Ishikawa (cell line): ENCODE results near the gene REXO4.

Experiments
- CEBPB ChIP-seq: IDR thresholded peaks from 2 replicates; pipeline ENCODE4 v1.6.1; 2012
- CREB1 ChIP-seq: IDR thresholded peaks from 2 replicates; pipeline ENCODE4 v1.6.1; 2012; ENCODE audit warnings: low read depth
- EGR1 ChIP-seq: IDR thresholded peaks from 2 replicates; pipeline ENCODE4 v1.6.1; 2012
- EP300 ChIP-seq: IDR thresholded peaks from 2 replicates; pipeline ENCODE4 v1.6.1; 2012; ENCODE audit warnings: borderline replicate concordance
- FOXM1 ChIP-seq: IDR thresholded peaks from 2 replicates; pipeline ENCODE4 v1.6.1; 2012; ENCODE audit warnings: low read depth, borderline replicate concordance
- NFIC ChIP-seq: IDR thresholded peaks from 2 replicates; pipeline ENCODE4 v1.6.1; 2012
- RAD21 ChIP-seq: IDR thresholded peaks from 2 replicates; pipeline ENCODE4 v1.6.1; 2012; ENCODE audit warnings: low read depth
- TAF1 ChIP-seq: IDR thresholded peaks from 2 replicates; pipeline ENCODE4 v1.6.1; 2012; ENCODE audit warnings: low read depth, mild to moderate bottlenecking
- TCF12 ChIP-seq: IDR thresholded peaks from 2 replicates; pipeline ENCODE4 v1.6.1; 2012; ENCODE audit warnings: low read depth
- TEAD4 ChIP-seq: IDR thresholded peaks from 2 replicates; pipeline ENCODE4 v1.6.1; 2012
- YY1 ChIP-seq: IDR thresholded peaks from 2 replicates; pipeline ENCODE4 v1.6.1; 2012; ENCODE audit warnings: low read depth
- ZBTB7A ChIP-seq: IDR thresholded peaks from 2 replicates; pipeline ENCODE4 v1.6.1; 2012; ENCODE audit warnings: low read depth
- TF ChIP-seq, protein P1 (sequence below): IDR thresholded peaks from 2 replicates; pipeline ENCODE4 v1.6.1; 2012
- TF ChIP-seq, protein P2 (sequence below): IDR thresholded peaks from 2 replicates; pipeline ENCODE4 v1.6.1; 2012
- TF ChIP-seq, protein P3 (sequence below): IDR thresholded peaks from 2 replicates; pipeline ENCODE4 v1.6.1; 2012; ENCODE audit warnings: low read depth, mild to moderate bottlenecking

Gene REXO4

DNA sequence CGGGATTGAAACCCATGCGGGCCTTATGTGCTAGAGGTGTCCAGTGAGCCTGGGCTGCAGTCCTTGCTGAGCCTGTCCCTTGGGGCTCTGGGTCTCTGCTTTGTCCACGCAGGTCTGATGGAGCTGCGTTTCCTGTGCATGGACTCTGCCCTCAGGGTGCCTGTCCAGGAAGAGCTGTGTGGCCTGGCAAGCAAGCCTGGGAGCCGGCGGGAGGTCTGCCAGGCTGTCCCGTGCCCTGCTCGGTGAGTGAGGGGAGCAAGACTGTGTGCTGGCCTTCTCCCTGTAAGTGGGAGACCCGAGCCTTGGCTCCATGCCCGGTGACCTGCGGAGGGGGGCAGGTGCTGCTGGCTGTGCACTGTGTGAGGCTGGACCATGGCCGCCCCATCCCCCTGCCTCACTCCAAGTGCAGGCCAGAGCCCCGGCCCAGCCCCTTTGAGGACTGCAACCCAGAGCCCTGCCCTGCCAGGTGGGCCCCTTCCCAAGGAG is 30.7 kb upstream of the REXO4 start:
- TF ChIP-seq TCF12 (no peak), TEAD4 (no peak), EP300 (no peak), CEBPB (no peak), YY1 (no peak), FOXM1 (no peak), TAF1 (no peak), CREB1 (no peak), RAD21 (no peak), NFIC (no peak), EGR1 (no peak), ZBTB7A (no peak)
- TF ChIP-seq, protein P1, sequence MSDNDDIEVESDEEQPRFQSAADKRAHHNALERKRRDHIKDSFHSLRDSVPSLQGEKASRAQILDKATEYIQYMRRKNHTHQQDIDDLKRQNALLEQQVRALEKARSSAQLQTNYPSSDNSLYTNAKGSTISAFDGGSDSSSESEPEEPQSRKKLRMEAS, result no peak
- TF ChIP-seq, protein P2, sequence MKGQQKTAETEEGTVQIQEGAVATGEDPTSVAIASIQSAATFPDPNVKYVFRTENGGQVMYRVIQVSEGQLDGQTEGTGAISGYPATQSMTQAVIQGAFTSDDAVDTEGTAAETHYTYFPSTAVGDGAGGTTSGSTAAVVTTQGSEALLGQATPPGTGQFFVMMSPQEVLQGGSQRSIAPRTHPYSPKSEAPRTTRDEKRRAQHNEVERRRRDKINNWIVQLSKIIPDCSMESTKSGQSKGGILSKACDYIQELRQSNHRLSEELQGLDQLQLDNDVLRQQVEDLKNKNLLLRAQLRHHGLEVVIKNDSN, result no peak
- TF ChIP-seq, protein P3, sequence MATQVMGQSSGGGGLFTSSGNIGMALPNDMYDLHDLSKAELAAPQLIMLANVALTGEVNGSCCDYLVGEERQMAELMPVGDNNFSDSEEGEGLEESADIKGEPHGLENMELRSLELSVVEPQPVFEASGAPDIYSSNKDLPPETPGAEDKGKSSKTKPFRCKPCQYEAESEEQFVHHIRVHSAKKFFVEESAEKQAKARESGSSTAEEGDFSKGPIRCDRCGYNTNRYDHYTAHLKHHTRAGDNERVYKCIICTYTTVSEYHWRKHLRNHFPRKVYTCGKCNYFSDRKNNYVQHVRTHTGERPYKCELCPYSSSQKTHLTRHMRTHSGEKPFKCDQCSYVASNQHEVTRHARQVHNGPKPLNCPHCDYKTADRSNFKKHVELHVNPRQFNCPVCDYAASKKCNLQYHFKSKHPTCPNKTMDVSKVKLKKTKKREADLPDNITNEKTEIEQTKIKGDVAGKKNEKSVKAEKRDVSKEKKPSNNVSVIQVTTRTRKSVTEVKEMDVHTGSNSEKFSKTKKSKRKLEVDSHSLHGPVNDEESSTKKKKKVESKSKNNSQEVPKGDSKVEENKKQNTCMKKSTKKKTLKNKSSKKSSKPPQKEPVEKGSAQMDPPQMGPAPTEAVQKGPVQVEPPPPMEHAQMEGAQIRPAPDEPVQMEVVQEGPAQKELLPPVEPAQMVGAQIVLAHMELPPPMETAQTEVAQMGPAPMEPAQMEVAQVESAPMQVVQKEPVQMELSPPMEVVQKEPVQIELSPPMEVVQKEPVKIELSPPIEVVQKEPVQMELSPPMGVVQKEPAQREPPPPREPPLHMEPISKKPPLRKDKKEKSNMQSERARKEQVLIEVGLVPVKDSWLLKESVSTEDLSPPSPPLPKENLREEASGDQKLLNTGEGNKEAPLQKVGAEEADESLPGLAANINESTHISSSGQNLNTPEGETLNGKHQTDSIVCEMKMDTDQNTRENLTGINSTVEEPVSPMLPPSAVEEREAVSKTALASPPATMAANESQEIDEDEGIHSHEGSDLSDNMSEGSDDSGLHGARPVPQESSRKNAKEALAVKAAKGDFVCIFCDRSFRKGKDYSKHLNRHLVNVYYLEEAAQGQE, result no peak

DNA sequence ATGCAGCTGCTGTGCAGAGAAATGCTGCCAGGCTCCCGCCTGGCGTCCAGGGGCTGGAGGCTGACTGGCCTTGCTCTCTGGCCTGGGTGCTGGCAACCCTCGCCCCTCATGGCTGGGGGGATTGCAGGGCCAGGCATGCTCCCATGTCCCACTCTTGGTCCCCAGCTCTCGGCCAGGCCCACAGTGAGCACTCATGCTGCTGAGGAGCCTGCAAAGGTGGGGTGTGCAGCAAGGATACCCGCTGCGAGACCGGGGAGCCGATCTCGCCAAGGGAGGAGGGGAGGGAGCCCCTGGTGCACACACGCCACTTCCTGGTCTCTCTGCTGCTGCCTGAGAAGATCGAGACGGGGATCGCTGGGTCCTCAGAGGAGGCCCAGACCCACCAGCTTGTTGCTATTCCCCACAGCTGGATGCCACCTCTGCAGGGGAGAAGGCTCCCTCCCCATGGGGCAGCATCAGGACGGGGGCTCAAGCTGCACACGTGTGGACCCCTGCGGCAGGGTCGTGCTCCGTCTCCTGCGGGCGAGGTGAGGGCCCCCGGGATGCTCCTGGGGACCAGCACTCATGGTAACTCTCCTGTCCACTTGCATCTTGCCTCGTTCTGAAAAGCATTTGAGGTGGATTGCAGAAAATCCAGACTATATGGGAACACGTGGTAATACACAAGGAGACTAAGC is 27.6 kb upstream of the REXO4 start:
- TF ChIP-seq EP300 (no peak), NFIC (no peak), FOXM1 (no peak), TAF1 (no peak), TCF12 (no peak), ZBTB7A (no peak), YY1 (no peak)
- TF ChIP-seq, protein P1, result no peak

DNA sequence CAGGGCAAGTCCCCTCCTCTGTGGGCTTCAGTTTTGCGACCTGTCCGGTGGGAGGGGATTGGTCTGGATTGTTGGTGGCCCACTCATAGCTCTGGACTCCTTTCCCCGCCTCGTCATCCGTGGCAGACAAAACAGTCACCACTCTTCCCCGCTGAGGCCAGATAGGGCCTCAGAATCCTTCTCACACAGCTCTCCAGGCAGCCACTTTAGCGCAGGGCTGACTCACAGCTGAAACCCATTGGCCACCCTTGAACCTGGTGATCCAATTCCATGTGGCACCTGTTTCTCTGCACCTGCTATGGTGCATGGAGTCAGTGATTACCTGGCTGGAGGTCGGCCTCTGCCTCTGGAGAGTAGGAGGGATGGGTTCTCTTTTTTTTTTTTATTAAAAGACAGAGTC is 26.2 kb upstream of the REXO4 start:
- TF ChIP-seq, protein P3, result no peak
- no peak for TF ChIP-seq CEBPB
- TF ChIP-seq, protein P2, result no peak
- no peak for TF ChIP-seq CREB1
- TF ChIP-seq TEAD4, result no peak
- TF ChIP-seq RAD21, result no peak

DNA sequence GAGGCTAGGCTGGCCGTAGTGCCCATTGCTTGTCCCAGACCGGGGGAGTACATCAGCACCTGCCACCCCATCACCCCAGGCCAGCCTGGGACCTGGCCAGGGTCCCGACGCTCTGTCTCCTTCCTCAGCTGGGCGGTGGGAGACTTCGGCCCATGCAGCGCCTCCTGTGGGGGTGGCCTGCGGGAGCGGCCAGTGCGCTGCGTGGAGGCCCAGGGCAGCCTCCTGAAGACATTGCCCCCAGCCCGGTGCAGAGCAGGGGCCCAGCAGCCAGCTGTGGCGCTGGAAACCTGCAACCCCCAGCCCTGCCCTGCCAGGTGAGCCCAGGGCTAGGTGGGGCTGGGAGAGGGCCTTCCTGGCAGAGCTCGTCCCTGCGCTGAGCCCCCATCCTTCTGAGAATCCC is 25.4 kb upstream of the REXO4 start:
- TF ChIP-seq CEBPB, result no peak
- no peak for TF ChIP-seq TEAD4
- TF ChIP-seq EP300, result no peak
- TF ChIP-seq ZBTB7A, result no peak
- TF ChIP-seq YY1, result no peak
- TF ChIP-seq CREB1, result no peak

DNA sequence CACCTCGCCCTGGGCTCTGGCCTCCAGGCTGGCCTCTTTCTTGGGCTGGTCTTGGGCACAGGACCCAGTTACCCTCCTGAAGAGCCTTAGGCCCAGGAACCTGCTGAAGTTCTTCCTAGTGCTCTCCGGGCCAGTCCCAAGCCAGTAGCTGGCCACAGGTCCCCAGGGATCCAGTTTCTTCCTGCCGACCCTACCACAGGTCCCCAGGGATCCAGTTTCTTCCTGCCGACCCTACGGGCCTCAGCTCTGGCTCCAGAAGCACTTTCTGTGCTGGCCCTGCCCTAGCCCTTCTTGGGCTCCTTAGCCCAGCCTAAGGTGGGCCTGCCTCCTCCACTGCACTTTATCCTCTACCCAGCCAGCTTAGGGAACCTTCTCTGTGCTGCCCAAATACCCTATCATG is 23.8 kb upstream of the REXO4 start:
- TF ChIP-seq, protein P2, result no peak
- TF ChIP-seq ZBTB7A, result no peak

DNA sequence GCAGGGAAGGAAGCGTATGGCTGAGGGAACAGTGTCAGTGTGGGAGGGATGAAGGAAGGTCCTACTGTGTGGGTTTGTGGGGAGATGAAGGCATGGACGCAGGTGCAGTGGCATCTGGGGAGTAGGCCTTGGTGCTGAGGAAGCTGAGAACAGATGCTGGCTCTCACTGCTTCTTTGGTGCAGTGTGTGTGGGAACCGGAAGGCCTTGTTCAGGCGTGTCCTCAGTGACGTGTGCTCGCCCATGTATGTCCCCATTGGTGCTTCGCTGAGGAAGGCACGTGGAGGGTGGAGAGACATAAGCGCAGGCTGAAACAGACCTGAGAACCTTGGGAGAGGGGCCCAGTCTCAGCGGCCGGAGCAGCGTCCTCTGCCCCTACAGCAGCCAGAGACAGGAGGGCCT is 23.1 kb upstream of the REXO4 start:
- TF ChIP-seq RAD21 (no peak), FOXM1 (no peak), CEBPB (no peak), NFIC (no peak)
- TF ChIP-seq, protein P1, result no peak
